Measurements from ENCODE around the gene PDK3. TPM values are rescaled to one million over a fixed set of nuclear protein-coding genes. Genes with fewer than 3 reads are reported as not detected.

The PDK3 gene
- polyA plus RNA-seq, 1 donor from 2014 or later, result 2.1 TPM

GRCh38 chrX:24525455-24525854 lies 60.4 kb downstream of the PDK3 start:
- Histone ChIP-seq H4K20me1 (ENCODE audit: insufficient read depth) (no peaks in the 10 kb centered on the region), H3K36me3 (ENCODE audit: insufficient read depth, low read length) (no peaks in the 10 kb centered on the region), H3K4me2 (ENCODE audit: low read length) (no peak overlapping the region), H3K27me3 (ENCODE audit: insufficient read depth, low read depth, low read length) (no peaks in the 10 kb centered on the region), H3K9ac (ENCODE audit: low read length) (no peak overlapping the region), H3K4me3 (ENCODE audit: low read length) (no peak overlapping the region), H3K27ac (ENCODE audit: low read length) (no peak overlapping the region), H2AFZ (ENCODE audit: low read depth, low read length) (no peak overlapping the region), H3K79me2 (replicated peaks; ENCODE audit: insufficient read depth, low read length) (no peaks in the 10 kb centered on the region), H3F3A (ENCODE audit: insufficient read depth, low read length, poor library complexity, severe bottlenecking) (no peaks in the 10 kb centered on the region), H3K9me2 (ENCODE audit: insufficient read depth, low read length) (no peaks in the 10 kb centered on the region), H3K9me3 (ENCODE audit: low read length) (no peaks in the 10 kb centered on the region)
- TF ChIP-seq, protein P1, sequence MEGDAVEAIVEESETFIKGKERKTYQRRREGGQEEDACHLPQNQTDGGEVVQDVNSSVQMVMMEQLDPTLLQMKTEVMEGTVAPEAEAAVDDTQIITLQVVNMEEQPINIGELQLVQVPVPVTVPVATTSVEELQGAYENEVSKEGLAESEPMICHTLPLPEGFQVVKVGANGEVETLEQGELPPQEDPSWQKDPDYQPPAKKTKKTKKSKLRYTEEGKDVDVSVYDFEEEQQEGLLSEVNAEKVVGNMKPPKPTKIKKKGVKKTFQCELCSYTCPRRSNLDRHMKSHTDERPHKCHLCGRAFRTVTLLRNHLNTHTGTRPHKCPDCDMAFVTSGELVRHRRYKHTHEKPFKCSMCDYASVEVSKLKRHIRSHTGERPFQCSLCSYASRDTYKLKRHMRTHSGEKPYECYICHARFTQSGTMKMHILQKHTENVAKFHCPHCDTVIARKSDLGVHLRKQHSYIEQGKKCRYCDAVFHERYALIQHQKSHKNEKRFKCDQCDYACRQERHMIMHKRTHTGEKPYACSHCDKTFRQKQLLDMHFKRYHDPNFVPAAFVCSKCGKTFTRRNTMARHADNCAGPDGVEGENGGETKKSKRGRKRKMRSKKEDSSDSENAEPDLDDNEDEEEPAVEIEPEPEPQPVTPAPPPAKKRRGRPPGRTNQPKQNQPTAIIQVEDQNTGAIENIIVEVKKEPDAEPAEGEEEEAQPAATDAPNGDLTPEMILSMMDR (IDR thresholded peaks at IDR 0.05; ENCODE audit: poor library complexity, severe bottlenecking), result no peak
- TF ChIP-seq SMC3 (conservative IDR thresholded peaks at IDR 0.05; ENCODE audit: poor library complexity) (no peak), EZH2 (IDR thresholded peaks at IDR 0.05; ENCODE audit: borderline replicate concordance, insufficient read depth, low read length, poor library complexity, severe bottlenecking) (no peak), MXI1 (conservative IDR thresholded peaks at IDR 0.05; ENCODE audit: poor library complexity, severe bottlenecking) (no peak), RAD21 (conservative IDR thresholded peaks at IDR 0.05) (no peak), TAF1 (IDR thresholded peaks at IDR 0.05; ENCODE audit: low read depth) (no peak), POLR2AphosphoS5 (IDR thresholded peaks at IDR 0.05) (no peak), EP300 (conservative IDR thresholded peaks at IDR 0.05; ENCODE audit: poor library complexity, severe bottlenecking) (no peak)
- TF ChIP-seq, protein P2, sequence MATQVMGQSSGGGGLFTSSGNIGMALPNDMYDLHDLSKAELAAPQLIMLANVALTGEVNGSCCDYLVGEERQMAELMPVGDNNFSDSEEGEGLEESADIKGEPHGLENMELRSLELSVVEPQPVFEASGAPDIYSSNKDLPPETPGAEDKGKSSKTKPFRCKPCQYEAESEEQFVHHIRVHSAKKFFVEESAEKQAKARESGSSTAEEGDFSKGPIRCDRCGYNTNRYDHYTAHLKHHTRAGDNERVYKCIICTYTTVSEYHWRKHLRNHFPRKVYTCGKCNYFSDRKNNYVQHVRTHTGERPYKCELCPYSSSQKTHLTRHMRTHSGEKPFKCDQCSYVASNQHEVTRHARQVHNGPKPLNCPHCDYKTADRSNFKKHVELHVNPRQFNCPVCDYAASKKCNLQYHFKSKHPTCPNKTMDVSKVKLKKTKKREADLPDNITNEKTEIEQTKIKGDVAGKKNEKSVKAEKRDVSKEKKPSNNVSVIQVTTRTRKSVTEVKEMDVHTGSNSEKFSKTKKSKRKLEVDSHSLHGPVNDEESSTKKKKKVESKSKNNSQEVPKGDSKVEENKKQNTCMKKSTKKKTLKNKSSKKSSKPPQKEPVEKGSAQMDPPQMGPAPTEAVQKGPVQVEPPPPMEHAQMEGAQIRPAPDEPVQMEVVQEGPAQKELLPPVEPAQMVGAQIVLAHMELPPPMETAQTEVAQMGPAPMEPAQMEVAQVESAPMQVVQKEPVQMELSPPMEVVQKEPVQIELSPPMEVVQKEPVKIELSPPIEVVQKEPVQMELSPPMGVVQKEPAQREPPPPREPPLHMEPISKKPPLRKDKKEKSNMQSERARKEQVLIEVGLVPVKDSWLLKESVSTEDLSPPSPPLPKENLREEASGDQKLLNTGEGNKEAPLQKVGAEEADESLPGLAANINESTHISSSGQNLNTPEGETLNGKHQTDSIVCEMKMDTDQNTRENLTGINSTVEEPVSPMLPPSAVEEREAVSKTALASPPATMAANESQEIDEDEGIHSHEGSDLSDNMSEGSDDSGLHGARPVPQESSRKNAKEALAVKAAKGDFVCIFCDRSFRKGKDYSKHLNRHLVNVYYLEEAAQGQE (IDR thresholded peaks at IDR 0.05; ENCODE audit: borderline replicate concordance), result no peak

- no peak overlapping the region for H3K9ac ChIP-seq (ENCODE audit: low read length)
- H3K36me3 ChIP-seq (ENCODE audit: insufficient read depth, low read length), result no peaks in the 10 kb centered on the region
- TF ChIP-seq MXI1 (conservative IDR thresholded peaks at IDR 0.05; ENCODE audit: poor library complexity, severe bottlenecking), result no peak
- no peak for TF ChIP-seq RAD21 (conservative IDR thresholded peaks at IDR 0.05)
- TF ChIP-seq, protein P1 (IDR thresholded peaks at IDR 0.05; ENCODE audit: poor library complexity, severe bottlenecking), result no peak
- TF ChIP-seq EZH2 (IDR thresholded peaks at IDR 0.05; ENCODE audit: borderline replicate concordance, insufficient read depth, low read length, poor library complexity, severe bottlenecking), result no peak
- no peak for TF ChIP-seq TAF1 (IDR thresholded peaks at IDR 0.05; ENCODE audit: low read depth)
- no peak for TF ChIP-seq SMC3 (conservative IDR thresholded peaks at IDR 0.05; ENCODE audit: poor library complexity)
- no peak for TF ChIP-seq EP300 (conservative IDR thresholded peaks at IDR 0.05; ENCODE audit: poor library complexity, severe bottlenecking)
- TF ChIP-seq, protein P2 (IDR thresholded peaks at IDR 0.05; ENCODE audit: borderline replicate concordance), result no peak
- TF ChIP-seq POLR2AphosphoS5 (IDR thresholded peaks at IDR 0.05), result no peak
- no peaks in the 10 kb centered on the region for H3F3A ChIP-seq (ENCODE audit: insufficient read depth, low read length, poor library complexity, severe bottlenecking)
- H2AFZ ChIP-seq (ENCODE audit: low read depth, low read length), result no peak overlapping the region
- no peaks in the 10 kb centered on the region for H3K79me2 ChIP-seq (replicated peaks; ENCODE audit: insufficient read depth, low read length)
- H3K9me2 ChIP-seq (ENCODE audit: insufficient read depth, low read length), result no peaks in the 10 kb centered on the region
- no peaks in the 10 kb centered on the region for H4K20me1 ChIP-seq (ENCODE audit: insufficient read depth)
- H3K4me2 ChIP-seq (ENCODE audit: low read length), result no peak overlapping the region
- no peaks in the 10 kb centered on the region for H3K27me3 ChIP-seq (ENCODE audit: insufficient read depth, low read depth, low read length)
- no peak overlapping the region for H3K4me3 ChIP-seq (ENCODE audit: low read length)
- H3K9me3 ChIP-seq (ENCODE audit: low read length), result no peaks in the 10 kb centered on the region
- no peak overlapping the region for H3K27ac ChIP-seq (ENCODE audit: low read length)
Measured at GRCh38 chrX:24526616-24527015, 61.5 kb downstream of the PDK3 start.
